Measurements from ENCODE around the gene CDH5.

GRCh38 chr16:66408163-66409048, 41.9 kb downstream of the CDH5 start:
- TF ChIP-seq SIN3A (IDR thresholded peaks at IDR 0.05; ENCODE audit: borderline replicate concordance, insufficient read depth, low read length) (no peak), POLR2AphosphoS5 (IDR thresholded peaks at IDR 0.05; ENCODE audit: low read depth, low read length) (peak; percentile 18; the same call in 1 of the 2 replicates), TAF1 (IDR thresholded peaks at IDR 0.05; ENCODE audit: borderline replicate concordance, insufficient read depth, low read length) (no peak), FOXP2 (optimal IDR thresholded peaks at IDR 0.05; ENCODE audit: borderline replicate concordance, extremely low read depth, extremely low read length, insufficient read depth) (no peak)
- TF ChIP-seq, protein P1, sequence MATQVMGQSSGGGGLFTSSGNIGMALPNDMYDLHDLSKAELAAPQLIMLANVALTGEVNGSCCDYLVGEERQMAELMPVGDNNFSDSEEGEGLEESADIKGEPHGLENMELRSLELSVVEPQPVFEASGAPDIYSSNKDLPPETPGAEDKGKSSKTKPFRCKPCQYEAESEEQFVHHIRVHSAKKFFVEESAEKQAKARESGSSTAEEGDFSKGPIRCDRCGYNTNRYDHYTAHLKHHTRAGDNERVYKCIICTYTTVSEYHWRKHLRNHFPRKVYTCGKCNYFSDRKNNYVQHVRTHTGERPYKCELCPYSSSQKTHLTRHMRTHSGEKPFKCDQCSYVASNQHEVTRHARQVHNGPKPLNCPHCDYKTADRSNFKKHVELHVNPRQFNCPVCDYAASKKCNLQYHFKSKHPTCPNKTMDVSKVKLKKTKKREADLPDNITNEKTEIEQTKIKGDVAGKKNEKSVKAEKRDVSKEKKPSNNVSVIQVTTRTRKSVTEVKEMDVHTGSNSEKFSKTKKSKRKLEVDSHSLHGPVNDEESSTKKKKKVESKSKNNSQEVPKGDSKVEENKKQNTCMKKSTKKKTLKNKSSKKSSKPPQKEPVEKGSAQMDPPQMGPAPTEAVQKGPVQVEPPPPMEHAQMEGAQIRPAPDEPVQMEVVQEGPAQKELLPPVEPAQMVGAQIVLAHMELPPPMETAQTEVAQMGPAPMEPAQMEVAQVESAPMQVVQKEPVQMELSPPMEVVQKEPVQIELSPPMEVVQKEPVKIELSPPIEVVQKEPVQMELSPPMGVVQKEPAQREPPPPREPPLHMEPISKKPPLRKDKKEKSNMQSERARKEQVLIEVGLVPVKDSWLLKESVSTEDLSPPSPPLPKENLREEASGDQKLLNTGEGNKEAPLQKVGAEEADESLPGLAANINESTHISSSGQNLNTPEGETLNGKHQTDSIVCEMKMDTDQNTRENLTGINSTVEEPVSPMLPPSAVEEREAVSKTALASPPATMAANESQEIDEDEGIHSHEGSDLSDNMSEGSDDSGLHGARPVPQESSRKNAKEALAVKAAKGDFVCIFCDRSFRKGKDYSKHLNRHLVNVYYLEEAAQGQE (IDR thresholded peaks at IDR 0.05; ENCODE audit: insufficient read depth in 1 of 2, low read depth in 2 of 2, low read length in 2 of 2): no peak

All from PFSK-1 (cell line).